Adipose tissue (tissue), 3 donors: ENCODE measurements around the gene NOVA2. TPM values are rescaled to one million over a fixed set of nuclear protein-coding genes. Genes with fewer than 3 reads are reported as not detected.

Experiments used
- H3K27ac ChIP-seq: one replicate; pipeline ENCODE4 v1.5.1; 2013; ENCODE audit warnings: low read depth, low read length
- WGBS, 3 donors: extraction: QIAGEN DNeasy Blood & Tissue Kit; methylation state at CpG; one replicate each; pipeline ENCODE4 v1.1.7; 2013; 5-methylcytosine and 5-hydroxymethylcytosine counted together
- polyA plus RNA-seq, 3 donors: library from polyadenylated mRNA; stranded (reverse); fragments of 200-250 nt; gene quantifications; one replicate each; pipeline ENCODE4 v1.2.3, GENCODE V29; 2013
- donor health status: healthy with polysubstance abuse.
- donor health status: Bipolar disorder and iron deficiency.
- donor health status: healthy.

Gene NOVA2
- polyA plus RNA-seq, 3 donors: 0.49 to 7.4 (median 2.8) TPM

DNA sequence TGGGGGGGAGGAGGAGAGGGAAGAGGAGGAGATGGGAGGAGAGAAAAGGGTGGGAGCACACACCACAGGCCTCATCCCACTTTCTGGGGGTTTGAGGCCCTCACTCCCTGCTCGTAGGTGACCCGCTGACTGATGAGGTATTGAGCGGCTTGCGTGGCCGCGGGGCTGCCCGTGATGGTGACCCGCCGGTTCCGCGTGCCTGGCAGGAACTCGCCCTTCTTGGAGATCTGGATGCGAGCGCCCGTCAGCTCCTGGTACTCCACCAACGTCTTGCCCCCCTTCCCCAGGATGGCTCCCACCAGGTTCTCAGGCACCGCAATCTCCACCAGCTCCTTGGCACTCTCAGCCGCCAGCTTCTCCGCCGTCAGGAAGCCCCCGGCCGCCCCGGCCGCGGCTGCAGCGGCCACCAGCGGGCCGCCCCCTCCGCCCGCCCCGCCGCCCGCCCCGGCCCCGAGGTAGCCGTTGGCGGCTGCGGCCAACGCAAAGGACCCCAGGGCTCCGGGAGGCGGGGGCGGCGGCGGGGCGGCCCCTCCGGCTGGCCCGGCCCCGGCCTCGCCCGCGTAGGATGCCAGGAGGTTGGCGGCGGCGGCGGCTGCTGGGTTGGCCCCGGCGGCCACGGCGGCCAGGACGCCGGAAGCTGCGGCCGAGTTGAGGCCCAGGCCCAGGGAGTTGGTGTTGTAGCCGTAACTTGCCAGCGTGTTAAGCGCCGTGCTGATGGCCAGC lies 33.7 kb downstream of the NOVA2 start:
- 21 to 52% (median 46%) methylated on average over 53 to 67 of the region's 67 CpGs for WGBS, 3 donors
- no peak overlapping the region for H3K27ac ChIP-seq

DNA sequence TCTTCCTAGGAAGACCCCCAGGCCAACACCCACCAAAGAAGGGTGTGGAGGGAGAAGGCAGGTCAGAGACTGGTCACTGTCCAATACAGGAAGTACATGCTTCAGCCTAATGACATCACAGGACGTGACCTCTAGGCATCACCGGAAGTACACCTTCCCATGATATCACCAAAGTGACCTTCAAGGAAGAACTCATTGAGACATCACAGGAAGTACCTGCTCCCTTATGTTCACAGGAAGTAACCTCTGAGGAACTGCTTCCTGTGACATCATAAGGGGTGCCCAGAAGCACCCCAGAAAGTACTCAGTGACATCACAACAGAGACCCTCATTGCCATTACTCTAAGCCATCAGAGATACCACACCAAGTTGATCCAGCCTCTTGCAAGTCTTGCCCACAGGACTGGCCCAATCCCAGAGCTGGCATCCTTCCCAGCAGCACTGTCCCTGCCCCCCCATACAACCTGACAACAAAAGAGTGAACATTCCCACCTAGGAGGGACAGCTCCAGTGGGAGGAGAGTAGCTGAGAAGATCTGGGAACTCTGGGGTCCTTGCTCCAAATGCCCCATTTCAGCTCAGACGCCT lies 34.8 kb downstream of the NOVA2 start:
- no peak overlapping the region for H3K27ac ChIP-seq
- WGBS, 3 donors: 66 to 85% (median 70%) methylated on average over 3 of the region's 3 CpGs

DNA sequence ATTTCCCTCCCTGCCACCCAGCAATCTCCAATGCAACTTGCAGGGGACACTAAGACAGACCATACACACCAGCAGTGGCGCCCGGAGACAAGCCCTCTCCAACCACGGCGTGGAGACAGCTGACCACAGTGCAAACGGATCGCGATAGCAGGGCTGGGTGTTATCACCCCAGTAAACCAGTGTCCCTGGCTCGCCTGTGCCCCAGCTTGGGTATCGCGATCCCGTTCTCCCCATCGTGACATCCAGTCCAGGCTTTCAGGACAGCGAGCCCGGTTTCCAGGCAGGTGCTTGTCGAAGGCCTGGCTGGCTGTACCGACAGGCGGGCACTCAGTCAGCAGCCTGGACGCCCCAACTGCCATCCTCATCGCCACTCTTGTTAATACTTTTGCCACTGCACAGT lies 38.4 kb downstream of the NOVA2 start:
- 58 to 77% (median 73%) methylated on average over 19 of the region's 19 CpGs for WGBS, 3 donors
- no peak overlapping the region for H3K27ac ChIP-seq

DNA sequence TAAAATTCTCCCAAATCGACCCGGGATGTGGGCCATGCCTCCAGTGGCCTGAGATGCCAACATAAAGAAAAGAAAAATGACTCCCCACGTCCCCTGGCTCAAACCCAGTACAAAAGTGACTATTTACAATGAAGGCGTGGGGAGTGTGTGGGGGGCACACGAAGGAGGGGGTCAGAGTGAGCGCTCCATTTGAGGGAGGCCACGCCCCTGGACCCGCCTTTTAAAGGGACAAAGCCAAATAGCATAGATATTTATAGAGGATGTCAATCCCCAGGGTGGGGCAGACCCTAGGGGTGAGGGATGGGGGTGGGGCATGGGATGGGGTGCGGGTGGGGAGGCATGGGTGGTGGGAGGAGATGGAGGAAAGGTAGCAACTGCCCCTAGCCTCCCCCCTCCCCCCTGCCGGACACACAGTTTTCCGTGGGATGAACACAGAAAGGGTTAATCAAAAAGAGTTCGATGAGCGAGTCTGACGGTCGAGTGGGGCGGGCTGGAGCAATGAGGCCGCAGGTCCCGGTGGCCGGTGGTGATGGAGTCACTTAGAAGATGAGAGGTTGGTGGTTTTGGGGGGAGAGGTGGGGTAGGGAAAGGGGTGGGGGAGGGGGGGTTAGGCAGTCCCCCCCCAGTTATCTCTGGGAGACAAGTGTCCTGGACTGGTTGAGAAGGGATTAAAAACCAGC lies 39.0 kb downstream of the NOVA2 start:
- no peak overlapping the region for H3K27ac ChIP-seq
- WGBS, 3 donors: 22 to 42% (median 36%) methylated on average over 19 of the region's 19 CpGs

DNA sequence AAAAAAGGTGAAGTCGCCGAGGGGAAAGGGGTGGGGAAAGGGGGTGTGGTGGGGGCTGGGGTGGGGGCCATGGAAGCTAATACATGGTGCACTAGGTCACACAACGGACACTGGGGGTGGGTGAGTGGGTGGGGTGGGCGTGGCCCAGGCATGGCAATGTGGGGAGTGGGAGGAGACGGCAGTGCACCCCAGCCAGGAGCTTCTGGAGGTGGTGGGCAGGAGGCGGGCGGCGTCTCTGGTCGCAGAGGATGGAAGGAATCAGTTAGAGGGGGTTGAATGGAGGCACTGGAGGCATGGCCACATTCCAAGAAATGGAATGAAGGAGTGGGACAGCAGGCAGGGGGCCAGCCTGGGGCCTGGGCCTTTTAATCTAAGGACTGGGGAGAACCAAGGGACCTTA lies 39.9 kb downstream of the NOVA2 start:
- H3K27ac ChIP-seq: no peak overlapping the region
- WGBS, 3 donors: 67 to 70% (median 70%) methylated on average over 9 of the region's 9 CpGs

DNA sequence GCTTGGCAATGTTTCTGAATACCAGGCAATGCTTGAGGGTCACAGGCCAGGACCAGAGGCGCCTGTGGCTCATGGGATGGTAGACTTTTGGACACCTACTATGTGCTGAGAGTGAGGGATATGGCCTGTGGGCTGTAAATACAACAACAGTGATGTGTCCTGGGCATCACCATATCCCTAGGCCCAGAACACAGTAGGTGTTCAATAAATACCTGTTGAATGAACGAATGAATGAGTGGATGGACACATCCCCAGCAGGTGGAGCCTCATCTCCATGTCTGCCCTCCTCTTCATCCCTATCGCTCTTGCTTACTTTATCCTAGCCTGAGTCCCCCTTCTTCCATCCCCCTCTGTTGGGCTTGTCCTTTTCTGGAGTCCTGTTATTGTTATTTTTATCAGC lies 42.6 kb downstream of the NOVA2 start:
- 64 to 67% (median 66%) methylated on average over 3 of the region's 3 CpGs for WGBS, 3 donors
- H3K27ac ChIP-seq: no peak overlapping the region

DNA sequence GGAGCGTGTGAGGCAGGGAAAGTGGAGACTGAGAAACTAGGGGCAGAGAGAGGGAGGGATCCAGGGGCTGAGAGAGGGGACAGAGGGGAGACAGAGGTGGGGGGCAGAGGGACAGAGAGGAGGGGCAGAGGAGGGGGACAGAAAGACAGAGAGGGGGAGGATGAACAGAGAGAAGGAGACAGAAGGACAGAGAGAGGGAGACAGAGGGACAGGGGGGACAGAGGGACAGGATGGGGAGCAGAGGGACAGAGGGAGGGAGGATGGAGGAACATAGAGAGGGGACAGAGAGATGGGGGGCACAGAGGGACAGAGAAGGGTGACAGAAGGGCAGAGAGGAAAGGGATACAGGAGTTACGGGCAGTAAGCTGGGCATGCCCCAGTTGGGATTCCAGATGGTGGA lies 44.4 kb downstream of the NOVA2 start:
- WGBS, 3 donors: 71 to 75% (median 74%) methylated on average over 2 of the region's 2 CpGs
- H3K27ac ChIP-seq: no peak overlapping the region

DNA sequence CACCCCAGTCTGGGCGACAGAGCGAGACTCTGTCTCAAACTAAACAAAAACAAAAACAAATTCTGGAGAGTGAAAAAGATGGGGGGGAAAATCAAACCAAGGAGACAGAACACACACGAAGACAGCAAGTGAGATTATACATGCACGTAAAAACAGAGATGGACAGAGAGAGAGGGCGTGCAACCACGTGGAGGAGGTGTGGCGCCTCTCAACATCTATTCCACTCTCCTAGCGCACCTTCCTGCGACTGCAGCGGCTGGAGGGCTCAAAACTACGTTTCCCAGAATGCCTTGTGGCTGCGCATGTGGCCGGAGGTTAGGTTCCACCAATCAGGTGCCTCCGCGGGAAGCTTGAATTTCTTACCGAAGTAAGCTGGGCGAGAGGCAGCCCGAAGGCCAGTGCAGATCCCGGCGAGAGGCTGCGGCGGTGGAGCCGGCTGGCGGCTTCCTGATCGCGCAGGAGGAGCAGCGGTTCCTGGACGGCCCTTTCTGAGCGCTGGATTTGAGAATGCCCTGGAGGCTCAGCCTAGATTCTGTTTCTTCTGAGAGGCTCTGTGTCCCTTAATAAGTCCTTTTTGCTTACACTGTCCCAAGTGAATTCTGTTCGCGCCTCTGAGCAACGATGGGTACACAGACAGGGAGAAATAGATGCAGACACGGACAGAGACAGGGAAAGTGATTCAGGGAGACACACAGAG lies 46.0 kb downstream of the NOVA2 start:
- 8 to 10% (median 9%) methylated on average over 33 of the region's 33 CpGs for WGBS, 3 donors
- H3K27ac ChIP-seq: no peak overlapping the region

DNA sequence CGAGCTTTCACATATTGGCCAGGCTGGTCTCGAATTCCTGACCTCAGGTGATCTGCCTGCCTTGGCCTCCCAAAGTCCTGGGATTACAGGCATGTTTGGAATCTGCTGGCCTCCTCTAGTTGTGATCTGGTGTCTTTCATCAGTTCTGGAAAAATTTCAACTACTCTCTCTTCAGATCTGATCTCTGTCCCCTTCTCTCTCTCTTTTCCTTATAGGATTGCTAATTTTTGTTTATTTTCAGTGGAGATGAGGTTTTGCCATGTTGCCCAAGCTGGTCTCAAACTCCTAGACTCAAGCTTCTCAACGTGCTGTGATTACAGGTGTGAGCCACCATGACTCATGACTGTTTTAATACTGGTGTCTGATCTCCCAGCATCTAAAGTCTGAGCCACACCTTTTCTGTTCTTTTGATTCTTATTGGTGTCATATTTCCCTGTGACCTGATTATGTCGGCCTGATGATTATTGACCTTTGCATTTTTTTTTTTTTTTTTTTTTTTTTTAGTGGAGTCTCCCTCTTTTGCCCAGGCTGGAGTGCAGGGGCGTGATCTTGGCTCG lies 48.7 kb downstream of the NOVA2 start:
- 67 to 76% (median 73%) methylated on average over 6 of the region's 6 CpGs for WGBS, 3 donors
- no peak overlapping the region for H3K27ac ChIP-seq

DNA sequence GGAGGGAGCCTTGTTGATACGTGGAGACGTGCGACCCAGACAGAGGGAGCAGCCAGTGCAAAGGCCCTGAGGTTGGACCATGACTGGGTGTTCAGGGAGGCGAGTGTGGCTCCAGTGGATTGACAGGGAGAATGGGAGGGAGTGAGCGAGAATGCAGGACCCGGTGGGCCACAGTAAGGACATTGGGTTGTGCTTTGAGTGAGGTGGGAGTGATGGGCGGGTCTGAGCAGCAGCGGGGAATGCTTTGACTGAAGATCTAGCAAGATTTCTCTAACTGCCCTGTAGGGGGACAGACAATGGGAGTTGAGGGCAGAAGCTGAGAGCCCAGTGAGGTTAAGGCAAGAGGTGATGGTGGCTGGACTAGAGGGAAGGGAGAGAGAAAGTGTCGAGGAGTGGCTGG lies 51.4 kb downstream of the NOVA2 start:
- H3K27ac ChIP-seq: no peak overlapping the region
- WGBS, 3 donors: 56 to 71% (median 66%) methylated on average over 9 of the region's 9 CpGs

DNA sequence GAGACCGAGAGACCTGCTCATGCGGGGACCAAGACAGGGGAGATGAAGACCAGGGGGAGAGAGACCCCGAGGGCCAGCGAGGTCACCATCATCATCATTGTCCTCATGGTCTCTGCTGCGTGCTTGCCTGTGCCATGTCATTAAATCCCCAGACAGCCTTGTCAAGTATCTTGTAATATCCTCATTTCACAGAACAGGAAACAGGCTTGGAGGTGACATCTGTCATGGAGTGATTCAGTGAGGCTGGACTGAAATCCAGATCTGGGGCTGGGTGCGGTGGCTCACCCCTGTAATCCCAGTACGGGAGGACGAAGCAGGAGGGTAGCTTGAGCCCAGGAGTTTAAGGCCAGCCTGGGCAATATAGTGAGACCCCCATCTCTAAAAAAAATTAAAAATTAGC lies 53.2 kb downstream of the NOVA2 start:
- no peak overlapping the region for H3K27ac ChIP-seq
- WGBS, 3 donors: 54 to 68% (median 65%) methylated on average over 8 of the region's 8 CpGs

DNA sequence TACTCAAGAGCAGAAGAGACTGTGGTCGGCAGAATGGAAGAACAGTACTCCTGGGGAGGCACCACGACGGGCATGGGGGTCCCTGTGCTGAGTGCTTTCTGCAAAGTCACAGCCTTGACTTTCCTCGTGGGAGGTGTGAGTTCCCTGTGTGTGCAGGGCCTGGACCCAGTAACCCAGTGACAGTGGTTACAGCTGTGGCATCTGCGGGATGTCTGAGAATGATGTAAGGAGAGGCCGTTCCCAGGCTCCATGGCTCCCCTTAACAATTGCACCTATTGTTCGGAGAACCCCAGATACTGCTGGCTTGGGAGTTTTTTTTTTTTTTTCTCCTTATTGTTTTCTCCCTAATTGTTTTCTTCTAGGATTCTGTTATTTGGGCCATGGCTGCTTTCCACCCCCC lies 54.0 kb downstream of the NOVA2 start:
- 40 to 59% (median 49%) methylated on average over 7 of the region's 7 CpGs for WGBS, 3 donors
- no peak overlapping the region for H3K27ac ChIP-seq

DNA sequence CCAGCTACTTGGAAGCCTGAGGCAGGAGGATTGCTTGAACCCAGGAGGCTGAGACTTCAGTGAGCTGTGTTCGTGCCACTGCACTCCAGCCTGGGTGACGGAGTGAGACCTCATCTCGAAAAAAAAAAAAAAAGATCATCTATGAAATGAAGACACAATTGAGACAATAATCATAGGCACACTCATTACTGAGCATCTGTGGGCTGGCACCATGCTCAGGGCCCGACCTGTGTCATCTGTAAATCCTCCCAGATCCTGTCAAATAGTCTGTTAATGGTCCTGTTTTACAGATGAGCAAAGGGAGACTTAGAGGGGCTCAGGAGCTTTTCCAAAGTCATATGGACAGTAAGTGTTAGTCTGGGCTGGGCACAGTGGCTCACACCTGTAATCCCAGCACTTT lies 54.9 kb downstream of the NOVA2 start:
- WGBS, 3 donors: 63 to 72% (median 65%) methylated on average over 4 of the region's 4 CpGs
- no peak overlapping the region for H3K27ac ChIP-seq

DNA sequence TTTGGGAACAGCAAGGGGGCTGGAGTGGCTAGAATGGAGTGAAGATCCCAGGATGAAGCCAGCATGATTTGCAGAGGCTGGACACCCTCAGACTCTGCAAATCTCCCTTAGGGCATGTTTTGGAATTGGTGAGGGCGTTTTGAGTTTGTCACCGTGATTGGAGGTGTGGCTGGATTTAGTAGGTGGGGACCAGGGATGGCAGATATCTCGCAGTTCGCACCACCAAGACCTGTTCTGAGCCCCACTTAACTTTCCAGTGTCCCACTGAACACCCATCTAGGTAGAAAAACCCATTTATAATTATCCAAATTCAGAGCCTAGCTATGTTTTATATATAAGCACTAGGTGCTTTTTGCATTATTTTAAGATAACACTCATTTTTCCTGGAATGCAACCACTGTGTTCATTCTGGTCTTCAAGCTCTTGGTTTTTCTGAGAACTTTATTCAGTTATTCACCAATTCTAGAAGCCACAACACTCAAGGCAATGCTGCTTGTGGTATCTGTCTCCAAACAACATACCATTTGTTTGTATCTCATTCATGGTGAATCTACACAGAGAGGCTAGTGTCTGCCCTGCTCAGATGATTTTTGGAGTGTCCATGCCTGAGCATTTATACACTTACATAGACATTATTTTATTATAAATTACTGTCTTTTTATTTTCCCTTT lies 56.1 kb downstream of the NOVA2 start:
- no peak overlapping the region for H3K27ac ChIP-seq
- 53 to 70% (median 63%) methylated on average over 4 of the region's 4 CpGs for WGBS, 3 donors

DNA sequence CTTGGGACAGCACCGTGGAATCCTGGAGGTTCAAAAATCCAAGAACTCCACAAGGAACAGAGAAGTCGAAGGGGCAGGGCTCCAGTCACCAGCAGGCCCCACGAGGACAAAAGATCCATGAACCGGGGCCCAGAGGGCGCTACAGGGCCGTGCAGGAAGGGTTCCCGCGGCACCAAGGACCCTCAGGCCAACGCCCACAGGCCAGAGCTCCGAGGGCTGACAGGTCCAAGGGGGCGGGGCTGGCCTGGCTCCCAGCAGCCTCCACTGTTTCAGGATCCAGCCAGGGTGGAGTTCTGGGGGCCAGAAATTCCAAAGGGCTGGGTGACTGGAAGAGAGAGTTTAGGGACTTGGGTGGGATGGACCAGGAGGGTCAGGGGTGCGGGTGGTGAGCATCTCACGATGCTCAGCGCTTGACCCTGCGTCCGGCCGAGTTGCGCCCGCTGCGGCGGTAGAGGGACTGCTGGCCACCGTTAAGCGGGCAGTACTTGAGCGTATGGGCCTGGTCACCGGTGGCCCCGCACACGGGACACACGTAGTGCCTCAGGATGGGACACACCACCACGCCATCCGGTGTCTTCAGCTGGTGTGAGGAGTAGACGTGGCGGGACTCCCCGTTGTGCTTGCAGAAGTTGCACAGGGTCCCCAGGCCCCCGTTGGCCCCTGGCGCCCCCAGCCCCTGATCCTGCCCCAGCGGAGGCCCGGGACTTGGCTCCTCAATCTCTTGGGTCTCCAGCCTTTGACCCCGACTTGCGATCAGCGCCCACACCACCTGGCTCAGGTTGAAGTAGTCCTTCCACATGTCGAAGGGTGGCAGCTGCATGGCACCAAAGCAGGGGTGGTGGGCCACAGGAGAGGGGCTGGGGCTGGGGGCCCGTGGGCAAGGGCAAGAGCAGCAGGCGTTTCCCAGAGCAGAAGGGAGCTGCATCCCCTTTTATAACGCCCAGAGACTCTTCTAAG lies 59.5 kb downstream of the NOVA2 start, which contains the start of gene NANOS2:
Gene NANOS2 (minus strand): TSS at position 905 of the 957 bp plus-strand sequence. CDS start 85 bp downstream, at position 820.
- 56 to 64% (median 62%) methylated on average over 44 of the region's 44 CpGs for WGBS, 3 donors
- no peak within 1 kb of the TSS for H3K27ac ChIP-seq

DNA sequence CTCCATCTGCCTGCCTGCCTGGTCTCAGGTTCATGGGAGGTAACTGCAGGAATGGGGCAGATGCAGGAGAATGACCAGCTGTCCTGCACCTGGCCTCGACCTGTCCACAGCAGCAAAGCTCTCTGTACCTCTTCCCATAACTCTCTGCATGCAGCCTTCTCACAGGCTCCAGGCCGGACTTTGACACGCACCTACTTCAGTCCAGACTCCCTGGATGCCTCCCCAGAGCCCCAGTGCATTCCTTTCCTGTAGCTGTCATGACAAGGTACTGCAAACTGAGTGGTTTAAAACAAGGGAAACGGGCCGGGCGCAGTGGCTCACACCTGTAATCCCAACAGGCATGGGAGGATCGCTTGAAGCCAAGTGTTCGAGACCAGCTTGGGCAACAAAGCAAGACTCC lies 62.4 kb downstream of the NOVA2 start:
- WGBS, 3 donors: 62 to 77% (median 69%) methylated on average over 8 of the region's 8 CpGs
- no peak overlapping the region for H3K27ac ChIP-seq

DNA sequence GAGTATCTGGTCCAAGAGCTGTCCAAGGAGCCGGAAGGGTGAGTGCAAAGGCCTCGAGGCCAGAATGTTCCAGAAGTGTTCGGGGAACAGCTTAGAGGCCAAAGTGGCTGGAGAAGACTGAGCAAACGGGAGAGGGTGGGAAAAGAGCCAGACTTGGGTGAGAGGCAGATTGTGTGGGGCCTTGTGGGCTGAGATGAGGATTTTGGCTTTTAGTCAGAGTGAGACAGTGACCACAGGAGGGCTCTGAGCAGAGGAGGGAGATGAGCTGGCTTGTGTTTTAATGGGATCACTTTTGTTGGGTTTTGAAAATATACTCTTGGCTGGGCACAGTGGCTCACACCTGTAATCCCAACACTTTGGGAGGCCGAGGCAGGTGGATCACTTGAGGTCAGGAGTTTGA lies 64.7 kb downstream of the NOVA2 start:
- 66 to 78% (median 72%) methylated on average over 5 of the region's 5 CpGs for WGBS, 3 donors
- H3K27ac ChIP-seq: no peak overlapping the region
